ENCODE measurements around the gene CA10. TPM values are rescaled to one million over a fixed set of nuclear protein-coding genes. Genes with fewer than 3 reads are reported as not detected.

Gene CA10
- total and polyA plus RNA-seq, 2 experiments from 2014 or later = 0.92 to 1.5 TPM

GRCh38 chr17:51850201-51850600 lies 308.3 kb downstream of the CA10 start:
- Mint-ChIP-seq H3K27me3 (ENCODE audit: insufficient read depth, low read depth, poor library complexity) (no peaks in the 10 kb centered on the region), H3K4me1 (no peaks in the 10 kb centered on the region), H3K36me3 (ENCODE audit: low read depth) (no peaks in the 10 kb centered on the region), H3K9me3 (no peaks in the 10 kb centered on the region), H3K4me3 (no peak overlapping the region), H3K27ac (no peak overlapping the region)
- Histone ChIP-seq H3K79me2 (replicated peaks; ENCODE audit: insufficient read depth) (no peaks in the 10 kb centered on the region), H3K36me3 (ENCODE audit: insufficient read depth) (no peaks in the 10 kb centered on the region), H3K4me2 (no peak overlapping the region), H3K9me2 (ENCODE audit: insufficient read depth) (0 out of 2 replicates have a peak, but pooled peaks cover under 1% of the 10 kb centered on the region), H3K4me3 (no peak overlapping the region), H3K27ac (ENCODE audit: low read depth) (no peak overlapping the region), H2AFZ (no peak overlapping the region), H3K27me3 (ENCODE audit: insufficient read depth) (no peaks in the 10 kb centered on the region), H4K20me1 (replicated peaks; ENCODE audit: insufficient read depth) (no peaks in the 10 kb centered on the region), H3F3A (replicated peaks; ENCODE audit: low read depth) (no peaks in the 10 kb centered on the region), H3K4me1 (ENCODE audit: insufficient read depth) (no peaks in the 10 kb centered on the region)
- DNase-seq (ENCODE audit: low spot score) (peak; percentile 41), ATAC-seq (peak; percentile 66)
- TF ChIP-seq JUNB (IDR thresholded peaks at IDR 0.05; ENCODE audit: unreplicated experiment) (no peak), CREB1 (CRISPR knock-in tag; IDR thresholded peaks at IDR 0.05; ENCODE audit: low read depth) (no peak), CTCF (conservative IDR thresholded peaks at IDR 0.05; ENCODE audit: low read depth in 2 of 2) (peak; percentile 48 to 60), REST (IDR thresholded peaks at IDR 0.05; ENCODE audit: unreplicated experiment) (no peak)

DNA sequence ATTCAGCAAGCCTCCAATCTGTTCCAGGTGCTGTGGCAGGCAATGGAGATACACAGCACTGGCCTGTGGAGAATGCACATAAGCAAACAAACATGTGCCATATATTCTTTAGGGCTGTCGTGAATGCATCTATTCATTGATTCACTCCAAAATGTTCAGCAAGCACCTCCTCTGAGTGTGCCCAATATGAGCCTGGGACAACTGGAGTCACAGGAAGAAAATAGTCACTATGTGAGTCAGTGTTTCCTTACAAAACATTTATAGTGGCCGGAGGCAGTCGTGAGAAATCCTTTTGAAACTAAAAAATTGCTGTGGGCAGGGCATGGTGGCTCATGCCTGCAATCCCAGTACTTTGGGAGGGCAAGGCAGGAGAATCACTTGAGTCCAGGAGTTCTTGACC lies 310.1 kb downstream of the CA10 start:
- H3K79me2 ChIP-seq (replicated peaks; ENCODE audit: insufficient read depth) = no peaks in the 10 kb centered on the region
- no peak overlapping the region for H3K27ac ChIP-seq (ENCODE audit: low read depth)
- no peak overlapping the region for H3K4me2 ChIP-seq
- H3F3A ChIP-seq (replicated peaks; ENCODE audit: low read depth) = no peaks in the 10 kb centered on the region
- H3K27me3 Mint-ChIP-seq (ENCODE audit: insufficient read depth, low read depth, poor library complexity) = no peaks in the 10 kb centered on the region
- H3K4me1 Mint-ChIP-seq = no peaks in the 10 kb centered on the region
- no peak overlapping the region for H3K27ac Mint-ChIP-seq
- H3K4me3 ChIP-seq = no peak overlapping the region
- H3K36me3 ChIP-seq (ENCODE audit: insufficient read depth) = no peaks in the 10 kb centered on the region
- DNase-seq (ENCODE audit: low spot score) (no peak), ATAC-seq (no peak)
- no peak overlapping the region for H3K4me3 Mint-ChIP-seq
- no peaks in the 10 kb centered on the region for H4K20me1 ChIP-seq (replicated peaks; ENCODE audit: insufficient read depth)
- no peaks in the 10 kb centered on the region for H3K4me1 ChIP-seq (ENCODE audit: insufficient read depth)
- no peak overlapping the region for H2AFZ ChIP-seq
- H3K36me3 Mint-ChIP-seq (ENCODE audit: low read depth) = no peaks in the 10 kb centered on the region
- no peaks in the 10 kb centered on the region for H3K9me3 Mint-ChIP-seq
- peaks cover 8% of the 10 kb centered on the region; the same call in 1 of the 2 replicates for H3K9me2 ChIP-seq (ENCODE audit: insufficient read depth)
- H3K27me3 ChIP-seq (ENCODE audit: insufficient read depth) = no peaks in the 10 kb centered on the region
- TF ChIP-seq NANOG (IDR thresholded peaks at IDR 0.05; ENCODE audit: borderline replicate concordance) (no peak), POLR2AphosphoS5 (IDR thresholded peaks at IDR 0.05; ENCODE audit: low read depth) (no peak), ZNF114 (CRISPR knock-in tag; IDR thresholded peaks at IDR 0.05) (no peak), STAT1 (IDR thresholded peaks at IDR 0.05; ENCODE audit: unreplicated experiment) (no peak), ZNF462 (CRISPR knock-in tag; IDR thresholded peaks at IDR 0.05) (no peak), CREB1 (CRISPR knock-in tag; IDR thresholded peaks at IDR 0.05; ENCODE audit: low read depth) (no peak), ZNF331 (CRISPR knock-in tag; IDR thresholded peaks at IDR 0.05; ENCODE audit: low read depth) (no peak), EZH2 (IDR thresholded peaks at IDR 0.05; ENCODE audit: low read depth, unreplicated experiment) (no peak), EZH2phosphoT487 (IDR thresholded peaks at IDR 0.05; ENCODE audit: unreplicated experiment) (no peak)

Data from GM23338 (cell line).